H1 (cell line): ENCODE measurements around the gene LPO. TPM values are rescaled to one million over a fixed set of nuclear protein-coding genes. Genes with fewer than 3 reads are reported as not detected.

Experiments
- CTCF ChIA-PET: fragments of 300-600 bp; sonication (Branson Sonifier 250); formaldehyde crosslinking; loops from one replicate; lab custom pipeline; 2021; ENCODE audit not compliant: partially characterized antibody; lab: Charles Lee
- POLR2A ChIA-PET: fragments of 300-600 bp; sonication (Branson Sonifier 250); formaldehyde crosslinking; loops from one replicate; lab custom pipeline; 2021; ENCODE audit warnings: inconsistent platforms; ENCODE audit not compliant: partially characterized antibody; lab: Charles Lee
- DNase-seq, 2 experiments: peaks; one replicate each; pipeline versions ENCODE4 v3.0.0 to v3.0.0-alpha.2; 2010 to 2022; ENCODE audit warnings: low spot score in 2 of 2, low read depth in 1 of 2, mixed read lengths in 1 of 2
- FAIRE-seq: peaks from 2 replicates; lab custom pipeline; 2011; peaks lifted over from hg19 to GRCh38; lab: Jason Lieb, UNC
- H2AFZ ChIP-seq: 2 replicates; pipeline ENCODE4 v1.8.1; 2012; ENCODE audit warnings: low read length, inconsistent platforms
- H2AK5ac ChIP-seq: 2 replicates; pipeline ENCODE4 v1.6.1; 2013; ENCODE audit warnings: low read depth, low read length
- H2BK120ac ChIP-seq: replicated peaks from 2 replicates; pipeline ENCODE3; 2013; ENCODE audit warnings: low read depth, low read length, inconsistent platforms
- H2BK12ac ChIP-seq: 2 replicates; pipeline ENCODE4 v1.6.1; 2013; ENCODE audit warnings: low read depth, low read length
- H2BK15ac ChIP-seq: 2 replicates; pipeline ENCODE4 v1.6.1; 2013; ENCODE audit warnings: low read length
- H2BK20ac ChIP-seq: 2 replicates; pipeline ENCODE4 v1.6.1; 2013; ENCODE audit warnings: low read length
- H2BK5ac ChIP-seq: 2 replicates; pipeline ENCODE4 v1.6.1; 2013; ENCODE audit warnings: low read depth, low read length
- H3K14ac ChIP-seq: 2 replicates; pipeline ENCODE4 v1.6.1; 2013; ENCODE audit warnings: inconsistent platforms; ENCODE audit not compliant: insufficient read length
- H3K18ac ChIP-seq: 2 replicates; pipeline ENCODE4 v1.6.1; 2013; ENCODE audit warnings: low read length; ENCODE audit errors: extremely low read depth
- H3K23ac ChIP-seq: 2 replicates; pipeline ENCODE4 v1.6.1; 2013; ENCODE audit warnings: inconsistent platforms; ENCODE audit not compliant: insufficient read length
- H3K23me2 ChIP-seq: 2 replicates; pipeline ENCODE4 v1.6.1; 2013; ENCODE audit warnings: low read depth, low read length
- H3K27ac ChIP-seq: 2 replicates; pipeline ENCODE4 v1.6.1; 2011; ENCODE audit warnings: low read depth, low read length, inconsistent platforms
- H3K27me3 ChIP-seq, 4 experiments: replicated peaks in 1 of 4; 1 replicate in 1 of 4; 2 replicates in 3 of 4; pipeline versions ENCODE4 v1.6.1 to v1.8.1; 2011 to 2013; ENCODE audit warnings: low read length in 3 of 4, mild to moderate bottlenecking in 3 of 4, inconsistent platforms in 2 of 4, mixed read lengths in 2 of 4, moderate library complexity in 1 of 4; ENCODE audit not compliant: control insufficient read depth in 3 of 4, insufficient read depth in 3 of 4; ENCODE audit errors: extremely low read depth in 1 of 4
- H3K36me3 ChIP-seq, 4 experiments: 2 replicates each; pipeline versions ENCODE4 v1.6.1 to v1.8.1; 2011 to 2013; ENCODE audit warnings: mild to moderate bottlenecking in 4 of 4, low read length in 3 of 4, moderate library complexity in 2 of 4, control low read depth in 1 of 4, inconsistent platforms in 1 of 4; ENCODE audit not compliant: insufficient read depth in 4 of 4, control insufficient read depth in 2 of 4
- H3K4ac ChIP-seq: replicated peaks from 2 replicates; pipeline ENCODE3; 2013; ENCODE audit warnings: low read length, low read depth, mixed read lengths, inconsistent platforms; ENCODE audit not compliant: insufficient read length
- H3K4me1 ChIP-seq, 4 experiments: replicated peaks in 1 of 4; 1 replicate in 1 of 4; 2 replicates in 3 of 4; pipeline versions ENCODE4 v1.6.1 to v1.8.1; 2011 to 2013; ENCODE audit warnings: low read length in 3 of 4, inconsistent platforms in 2 of 4, mixed read lengths in 1 of 4; ENCODE audit not compliant: insufficient read depth in 4 of 4, control insufficient read depth in 3 of 4
- H3K4me2 ChIP-seq, 2 experiments: 2 replicates each; pipeline versions ENCODE4 v1.6.1 to v1.8.1; 2011 to 2013; ENCODE audit warnings: low read depth in 2 of 2, low read length in 2 of 2, control low read depth in 1 of 2, inconsistent platforms in 1 of 2, mild to moderate bottlenecking in 1 of 2; ENCODE audit not compliant: insufficient read depth in 1 of 2
- H3K4me3 ChIP-seq, 4 experiments: fragments of 200-600, 300-600 bp in 1 of 4; sonication (generic), shearing (Covaris generic), sonication (Bioruptor Twin) in 1 of 4; 2 replicates each; pipeline versions ENCODE4 v1.5.1 to v1.8.1; 2011 to 2016; ENCODE audit warnings: low read length in 4 of 4, low read depth in 3 of 4, control low read depth in 2 of 4, inconsistent platforms in 2 of 4, mild to moderate bottlenecking in 2 of 4, mixed read lengths in 1 of 4, moderate library complexity in 1 of 4; ENCODE audit not compliant: insufficient read depth in 2 of 4; ENCODE audit errors: extremely low read depth in 1 of 4
- H3K56ac ChIP-seq: replicated peaks from 2 replicates; pipeline ENCODE3; 2013; ENCODE audit warnings: low read depth, mild to moderate bottlenecking, mixed read lengths, low read length, inconsistent platforms; ENCODE audit not compliant: insufficient read length
- H3K79me1 ChIP-seq: 2 replicates; pipeline ENCODE4 v1.6.1; 2013; ENCODE audit warnings: low read depth, low read length, control low read depth
- H3K79me2 ChIP-seq, 2 experiments: 2 replicates each; pipeline versions ENCODE4 v1.6.1 to v1.8.1; 2012 to 2013; ENCODE audit warnings: low read length in 2 of 2, mild to moderate bottlenecking in 2 of 2, inconsistent platforms in 1 of 2; ENCODE audit not compliant: insufficient read depth in 2 of 2, control insufficient read depth in 1 of 2
- H3K9ac ChIP-seq, 4 experiments: replicated peaks in 1 of 4; 1 replicate in 1 of 4; 2 replicates in 3 of 4; pipeline versions ENCODE4 v1.6.1 to v1.8.1; 2011 to 2013; ENCODE audit warnings: low read depth in 3 of 4, low read length in 3 of 4, control low read depth in 2 of 4, mild to moderate bottlenecking in 2 of 4, moderate library complexity in 2 of 4, inconsistent platforms in 1 of 4; ENCODE audit errors: extremely low read depth in 1 of 4
- H3K9me3 ChIP-seq, 2 experiments: 2 replicates each; pipeline versions ENCODE4 v1.6.1 to v1.8.1; 2012 to 2013; ENCODE audit warnings: mild to moderate bottlenecking in 2 of 2, moderate library complexity in 2 of 2, control low read depth in 1 of 2, inconsistent platforms in 1 of 2, low read depth in 1 of 2, low read length in 1 of 2, mixed read lengths in 1 of 2; ENCODE audit not compliant: insufficient read depth in 2 of 2
- H4K20me1 ChIP-seq, 2 experiments: replicated peaks in 1 of 2; 2 replicates each; pipeline versions ENCODE3 to v1.8.1; 2011 to 2013; ENCODE audit warnings: inconsistent platforms in 2 of 2, low read length in 2 of 2, mild to moderate bottlenecking in 1 of 2; ENCODE audit not compliant: insufficient read depth in 2 of 2, control insufficient read depth in 1 of 2
- H4K5ac ChIP-seq: 2 replicates; pipeline ENCODE4 v1.6.1; 2013; ENCODE audit warnings: low read length, low read depth, mixed read lengths, inconsistent platforms; ENCODE audit not compliant: insufficient read length
- H4K8ac ChIP-seq: 2 replicates; pipeline ENCODE4 v1.8.0; 2013; ENCODE audit warnings: mild to moderate bottlenecking, moderate library complexity, low read length, inconsistent platforms; ENCODE audit not compliant: insufficient read depth; ENCODE audit errors: extremely low read depth
- H4K91ac ChIP-seq: replicated peaks from 2 replicates; pipeline ENCODE3; 2013; ENCODE audit warnings: low read length, mixed read lengths, inconsistent platforms; ENCODE audit not compliant: insufficient read length
- RFX5 ChIP-seq: IDR thresholded peaks from 2 replicates; pipeline ENCODE4 v1.6.1; 2011; ENCODE audit warnings: low read depth, low read length, improper control_type of control experiment, borderline replicate concordance
- WGBS, 2 experiments: shearing (Covaris generic) in 1 of 2; methylation state at CpG; one replicate each; pipeline versions ENCODE4 v1.1.6 to v1.1.7; 2013 to 2015; ENCODE audit warnings: low lambda C conversion rate in 2 of 2, mixed read lengths in 2 of 2, inconsistent platforms in 1 of 2, low coverage in 1 of 2, missing lambda C conversion rate in 1 of 2; ENCODE audit not compliant: insufficient replicate concordance in 2 of 2, insufficient coverage in 1 of 2, insufficient read length in 1 of 2; ENCODE audit errors: extremely low coverage in 1 of 2, missing lambda C conversion rate in 1 of 2; 5-methylcytosine and 5-hydroxymethylcytosine counted together
- polyA plus RNA-seq, 7 experiments: library from polyadenylated mRNA; depleted of rRNA in 3 of 7; stranded (reverse) in 5 of 7; unstranded in 2 of 7; fragments of >200 nt in 5 of 7; fragments of 200-250 nt in 2 of 7; gene quantifications; 1 replicate in 5 of 7; 2 replicates in 1 of 7; 4 replicates in 1 of 7; pipeline versions ENCODE4 v1.2.1 to v1.2.3, GENCODE V29; 2011 to 2013; ENCODE audit warnings: missing spikeins in 2 of 7, mixed read lengths in 2 of 7
- total RNA-seq: library from RNA; stranded (reverse); fragmentation: NEBNext Ultra II Directional; extraction: Animal tissue kit (Norgen Biotek cat#: 25700); gene quantifications from 2 replicates; pipeline ENCODE4 v1.2.1, GENCODE V29; 2021

The LPO gene
- total and polyA plus RNA-seq, 2 of the 8 experiments (the other 6 are each of a cell fraction or from before 2014, with no cell fraction given) = 0.38 to 0.52 TPM

GRCh38 chr17:58208344-58208743, 30.0 kb upstream of the LPO start:
- H2AFZ ChIP-seq = no peak overlapping the region
- H2BK15ac ChIP-seq = no peak overlapping the region
- TF ChIP-seq RFX5 = no peak
- H2BK120ac ChIP-seq = no peak overlapping the region
- ChIA-PET POLR2A (no interaction called here), CTCF (interaction anchor here (0.6 to 13.2 kb wide), 6 partner anchors 8 to 268 kb away, joined by 3 to 127 read pairs (median 4); no protein-coding TSS in a partner anchor)
- no peak overlapping the region for H3K4me3 ChIP-seq
- no peak overlapping the region for H3K56ac ChIP-seq
- H3K23me2 ChIP-seq = no peaks in the 10 kb centered on the region
- no peak overlapping the region for H3K27ac ChIP-seq
- no peaks in the 10 kb centered on the region for H3K79me2 ChIP-seq
- H3K14ac ChIP-seq = no peak overlapping the region
- no peak for FAIRE-seq
- H3K36me3 ChIP-seq = peaks cover 0 to 13% (median 6%) of the 10 kb centered on the region in 4 experiments; a peak in 5 of 8 replicates
- no peaks in the 10 kb centered on the region for H3K9me3 ChIP-seq
- H2BK20ac ChIP-seq = no peak overlapping the region
- no peak overlapping the region for H3K4ac ChIP-seq
- H3K18ac ChIP-seq = no peak overlapping the region
- H4K91ac ChIP-seq = no peak overlapping the region
- H2BK12ac ChIP-seq = no peak overlapping the region
- no peaks in the 10 kb centered on the region for H3K79me1 ChIP-seq
- no peak for DNase-seq
- no peaks in the 10 kb centered on the region for H3K4me1 ChIP-seq
- H2BK5ac ChIP-seq = no peak overlapping the region
- WGBS, 2 experiments = 91% methylated on average over 5 of the region's 5 CpGs; no CpG with 5 or more reads in 1 of the 2 experiments
- H4K8ac ChIP-seq = no peak overlapping the region
- H3K23ac ChIP-seq = no peak overlapping the region
- no peak overlapping the region for H2AK5ac ChIP-seq
- no peaks in the 10 kb centered on the region for H3K27me3 ChIP-seq
- H3K9ac ChIP-seq = no peak overlapping the region
- no peak overlapping the region for H4K5ac ChIP-seq
- no peaks in the 10 kb centered on the region for H4K20me1 ChIP-seq
- no peak overlapping the region for H3K4me2 ChIP-seq
